Kidney epithelial cell (primary cell): ENCODE measurements around the gene LATS1. TPM values are rescaled to one million over a fixed set of nuclear protein-coding genes. Genes with fewer than 3 reads are reported as not detected.
"Not testable (repeated sequence)": the region's sequence is repeated elsewhere in the genome, so short reads cannot be mapped to it uniquely, and the experiment has no call there.

ENCODE experiments used
- DNase-seq: peaks from one replicate; pipeline ENCODE4 v3.0.0-alpha.2; 2010; ENCODE audit warnings: low read depth
- H3K27me3 ChIP-seq: 2 replicates; pipeline ENCODE4 v1.6.0; 2011; ENCODE audit warnings: low read length; ENCODE audit not compliant: control insufficient read depth, insufficient read depth
- H3K36me3 ChIP-seq: 2 replicates; pipeline ENCODE4 v1.5.1; 2011; ENCODE audit warnings: low read length; ENCODE audit not compliant: control insufficient read depth, insufficient read depth
- H3K4me3 ChIP-seq: 2 replicates; pipeline ENCODE4 v1.5.1; 2011; ENCODE audit warnings: low read depth, mild to moderate bottlenecking, control low read depth, low read length
- CTCF ChIP-seq: IDR thresholded peaks from 2 replicates; pipeline ENCODE4 v1.5.1; 2011; ENCODE audit warnings: mild to moderate bottlenecking, moderate library complexity, low read length, control low read depth, inconsistent platforms; ENCODE audit not compliant: insufficient read depth, poor library complexity, severe bottlenecking
- total RNA-seq: library from RNA; depleted of rRNA; stranded (reverse); fragments of >200 nt; gene quantifications from 2 replicates; pipeline ENCODE4 v1.2.3, GENCODE V29; 2015

The LATS1 gene
- total RNA-seq, 1 donor from 2014 or later: 20.5 TPM

- no peak overlapping the region for H3K4me3 ChIP-seq
- H3K36me3 ChIP-seq: no peaks in the 10 kb centered on the region
These were observed 31.7 kb downstream of the LATS1 start for GRCh38 chr6:149686230-149686629.

GRCh38 chr6:149683256-149683859 is 34.5 kb downstream of the LATS1 start:
- no peaks in the 10 kb centered on the region for H3K27me3 ChIP-seq
- DNase-seq: no peak
- TF ChIP-seq CTCF: no peak
- H3K4me3 ChIP-seq: no peak overlapping the region
- H3K36me3 ChIP-seq: no peaks in the 10 kb centered on the region

More at GRCh38 chr6:149686230-149686629, 31.7 kb downstream of the LATS1 start:
- H3K27me3 ChIP-seq: no peaks in the 10 kb centered on the region
- no peak for TF ChIP-seq CTCF
- no peak for DNase-seq

GRCh38 chr6:149681845-149682244 is 36.1 kb downstream of the LATS1 start:
- not testable (repeated sequence) for DNase-seq, H3K27me3 ChIP-seq, H3K36me3 ChIP-seq, H3K4me3 ChIP-seq

- H3K4me3 ChIP-seq: no peak overlapping the region
- no peaks in the 10 kb centered on the region for H3K36me3 ChIP-seq
- TF ChIP-seq CTCF: no peak
- no peaks in the 10 kb centered on the region for H3K27me3 ChIP-seq
- DNase-seq: no peak
These were observed 36.7 kb downstream of the LATS1 start for GRCh38 chr6:149681209-149681608.

- no peak for TF ChIP-seq CTCF
- Histone ChIP-seq H3K27me3 (no peaks in the 10 kb centered on the region), H3K4me3 (no peak overlapping the region), H3K36me3 (no peaks in the 10 kb centered on the region)
- no peak for DNase-seq
These were observed 37.4 kb downstream of the LATS1 start for GRCh38 chr6:149680503-149680902.

- H3K27me3 ChIP-seq, DNase-seq, H3K36me3 ChIP-seq, H3K4me3 ChIP-seq: not testable (repeated sequence)
These were observed 45.6 kb downstream of the LATS1 start for GRCh38 chr6:149672265-149672664.

GRCh38 chr6:149660028-149660427 is 57.9 kb downstream of the LATS1 start:
- H3K27me3 ChIP-seq: no peaks in the 10 kb centered on the region
- H3K36me3 ChIP-seq: no peaks in the 10 kb centered on the region
- DNase-seq: no peak
- no peak for TF ChIP-seq CTCF
- H3K4me3 ChIP-seq: no peak overlapping the region
